Panc1 (cell line): ENCODE data around the gene SPSB1. TPM values are rescaled to one million over a fixed set of nuclear protein-coding genes. Genes with fewer than 3 reads are reported as not detected.

ENCODE experiments used
- ATAC-seq: fragments of 200-7000 bp; cut with Tn5 transposase; 2 replicates; pipeline ENCODE4 v1.9.1; 2020; ENCODE audit warnings: mild to moderate bottlenecking, moderate library complexity
- BruUV-seq: library from RNA; stranded (reverse); fragments of 400-500 nt; replicated peaks from 2 replicates; lab custom pipeline; 2021; lab: Mats Ljungman, UMichigan
- CTCF ChIA-PET: fragments of 300-600 bp; sonication (Branson Sonifier 250); formaldehyde crosslinking; loops from one replicate; lab custom pipeline; 2022; ENCODE audit warnings: antibody characterized with exemption; lab: Charles Lee
- POLR2A ChIA-PET: fragments of 300-600 bp; sonication (Branson Sonifier 250); formaldehyde crosslinking; loops from one replicate; lab custom pipeline; 2022; ENCODE audit warnings: antibody characterized with exemption; lab: Charles Lee
- DNase-seq: peaks from one replicate; pipeline ENCODE4 v3.0.0-alpha.2; 2010; ENCODE audit warnings: low read depth, low spot score
- H3K27ac ChIP-seq: 2 replicates; pipeline ENCODE4 v1.5.1; 2011; ENCODE audit warnings: mild to moderate bottlenecking, low read length, inconsistent platforms
- H3K27me3 ChIP-seq: fragments of 200-500 bp; sonication (Bioruptor generic); 2 replicates; pipeline ENCODE4 v1.6.0; 2014; ENCODE audit warnings: low read length, inconsistent platforms; ENCODE audit not compliant: control insufficient read depth, insufficient read depth
- H3K36me3 ChIP-seq: fragments of 200-500 bp; sonication (Bioruptor generic); 2 replicates; pipeline ENCODE4 v1.5.1; 2014; ENCODE audit warnings: inconsistent platforms, mild to moderate bottlenecking, low read length, moderate library complexity; ENCODE audit not compliant: control insufficient read depth, insufficient read depth
- H3K4me1 ChIP-seq: 2 replicates; pipeline ENCODE4 v1.5.1; 2011; ENCODE audit warnings: inconsistent platforms, mild to moderate bottlenecking, low read length, moderate library complexity; ENCODE audit not compliant: control insufficient read depth, insufficient read depth
- H3K4me3 ChIP-seq, 2 experiments: 2 replicates each; pipeline ENCODE4 v1.5.1; 2011 to 2012; ENCODE audit warnings: low read depth in 2 of 2, low read length in 2 of 2, mild to moderate bottlenecking in 2 of 2, inconsistent platforms in 1 of 2, moderate library complexity in 1 of 2
- H3K9me3 ChIP-seq: fragments of 200-500 bp; sonication (Bioruptor generic); 2 replicates; pipeline ENCODE4 v1.5.1; 2014; ENCODE audit warnings: low read depth, mild to moderate bottlenecking, inconsistent platforms, low read length, moderate library complexity; ENCODE audit not compliant: control insufficient read depth, insufficient read depth
- POLR2AphosphoS5 ChIP-seq: IDR thresholded peaks from 2 replicates; pipeline ENCODE4 v1.6.1; 2012; ENCODE audit warnings: mild to moderate bottlenecking, low read depth, low read length, moderate library complexity
- SIN3A ChIP-seq: IDR thresholded peaks from 2 replicates; pipeline ENCODE4 v1.6.1; 2012; ENCODE audit warnings: low read depth, mild to moderate bottlenecking, low read length, moderate library complexity, borderline replicate concordance; ENCODE audit not compliant: insufficient read depth
- TCF7L2 ChIP-seq: IDR thresholded peaks from 2 replicates; pipeline ENCODE4 v1.6.1; 2011; ENCODE audit warnings: mild to moderate bottlenecking, low read depth, low read length, inconsistent platforms
- in situ Hi-C: cut with HindIII; loops from 2 replicates; pipeline ENCODE4 v1.10.0; 2016; ENCODE audit warnings: low sequenced_read_pairs, low pct_unique_long_range_greater_than_20kb
- intact Hi-C: fragments of 100-400 bp; cut with micrococcal nuclease; formaldehyde crosslinking; loops from one replicate; pipeline ENCODE4 v1.10.0; 2022; ENCODE audit not compliant: unreplicated experiment
- total RNA-seq: library from RNA; stranded (reverse); gene quantifications from one replicate; pipeline ENCODE4 v1.2.1, GENCODE V29; 2021; ENCODE audit not compliant: unreplicated experiment
- TF ChIP-seq, protein P1 (sequence below): fragments of 450-650 bp; IDR thresholded peaks from 2 replicates; pipeline ENCODE4 v1.5.1; 2017; ENCODE audit warnings: mild to moderate bottlenecking
- TF ChIP-seq, protein P2 (sequence below), 2 experiments: IDR thresholded peaks; 2 replicates each; pipeline ENCODE4 v1.6.1; 2011 to 2012; ENCODE audit warnings: low read depth in 2 of 2, control low read depth in 1 of 2, low read length in 1 of 2, mild to moderate bottlenecking in 1 of 2, moderate library complexity in 1 of 2; ENCODE audit not compliant: insufficient read depth in 1 of 2

SPSB1 gene
- total RNA-seq, 1 experiment from 2014 or later = 73.7 TPM

DNA sequence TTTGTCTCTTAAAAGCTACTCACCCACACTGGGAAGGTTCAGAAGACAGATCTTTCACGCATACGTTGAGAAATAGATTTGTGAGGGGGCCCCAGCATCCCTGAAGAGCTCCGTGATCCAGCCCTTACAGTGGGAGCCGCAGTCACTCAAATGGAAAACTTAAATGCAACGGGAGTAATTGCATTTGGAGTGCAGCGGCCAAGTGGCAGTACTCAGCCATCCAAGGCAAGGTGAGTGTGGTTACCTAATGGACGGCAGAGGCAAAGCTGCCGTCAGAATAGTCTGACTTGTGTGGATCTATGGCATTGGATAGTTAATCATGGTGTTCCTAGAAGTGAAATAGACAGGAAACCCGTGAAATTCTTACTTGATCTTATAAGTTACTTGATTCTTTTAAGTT is 5.1 kb downstream of the SPSB1 start:
- intact Hi-C loops = no loop called here
- ATAC-seq (no peak), DNase-seq (no peak)
- H3K27me3 ChIP-seq = no peaks in the 10 kb centered on the region
- H3K27ac ChIP-seq = no peak overlapping the region
- no peak for TF ChIP-seq SIN3A
- TF ChIP-seq, protein P1, sequence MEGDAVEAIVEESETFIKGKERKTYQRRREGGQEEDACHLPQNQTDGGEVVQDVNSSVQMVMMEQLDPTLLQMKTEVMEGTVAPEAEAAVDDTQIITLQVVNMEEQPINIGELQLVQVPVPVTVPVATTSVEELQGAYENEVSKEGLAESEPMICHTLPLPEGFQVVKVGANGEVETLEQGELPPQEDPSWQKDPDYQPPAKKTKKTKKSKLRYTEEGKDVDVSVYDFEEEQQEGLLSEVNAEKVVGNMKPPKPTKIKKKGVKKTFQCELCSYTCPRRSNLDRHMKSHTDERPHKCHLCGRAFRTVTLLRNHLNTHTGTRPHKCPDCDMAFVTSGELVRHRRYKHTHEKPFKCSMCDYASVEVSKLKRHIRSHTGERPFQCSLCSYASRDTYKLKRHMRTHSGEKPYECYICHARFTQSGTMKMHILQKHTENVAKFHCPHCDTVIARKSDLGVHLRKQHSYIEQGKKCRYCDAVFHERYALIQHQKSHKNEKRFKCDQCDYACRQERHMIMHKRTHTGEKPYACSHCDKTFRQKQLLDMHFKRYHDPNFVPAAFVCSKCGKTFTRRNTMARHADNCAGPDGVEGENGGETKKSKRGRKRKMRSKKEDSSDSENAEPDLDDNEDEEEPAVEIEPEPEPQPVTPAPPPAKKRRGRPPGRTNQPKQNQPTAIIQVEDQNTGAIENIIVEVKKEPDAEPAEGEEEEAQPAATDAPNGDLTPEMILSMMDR = no peak
- TF ChIP-seq, protein P2, sequence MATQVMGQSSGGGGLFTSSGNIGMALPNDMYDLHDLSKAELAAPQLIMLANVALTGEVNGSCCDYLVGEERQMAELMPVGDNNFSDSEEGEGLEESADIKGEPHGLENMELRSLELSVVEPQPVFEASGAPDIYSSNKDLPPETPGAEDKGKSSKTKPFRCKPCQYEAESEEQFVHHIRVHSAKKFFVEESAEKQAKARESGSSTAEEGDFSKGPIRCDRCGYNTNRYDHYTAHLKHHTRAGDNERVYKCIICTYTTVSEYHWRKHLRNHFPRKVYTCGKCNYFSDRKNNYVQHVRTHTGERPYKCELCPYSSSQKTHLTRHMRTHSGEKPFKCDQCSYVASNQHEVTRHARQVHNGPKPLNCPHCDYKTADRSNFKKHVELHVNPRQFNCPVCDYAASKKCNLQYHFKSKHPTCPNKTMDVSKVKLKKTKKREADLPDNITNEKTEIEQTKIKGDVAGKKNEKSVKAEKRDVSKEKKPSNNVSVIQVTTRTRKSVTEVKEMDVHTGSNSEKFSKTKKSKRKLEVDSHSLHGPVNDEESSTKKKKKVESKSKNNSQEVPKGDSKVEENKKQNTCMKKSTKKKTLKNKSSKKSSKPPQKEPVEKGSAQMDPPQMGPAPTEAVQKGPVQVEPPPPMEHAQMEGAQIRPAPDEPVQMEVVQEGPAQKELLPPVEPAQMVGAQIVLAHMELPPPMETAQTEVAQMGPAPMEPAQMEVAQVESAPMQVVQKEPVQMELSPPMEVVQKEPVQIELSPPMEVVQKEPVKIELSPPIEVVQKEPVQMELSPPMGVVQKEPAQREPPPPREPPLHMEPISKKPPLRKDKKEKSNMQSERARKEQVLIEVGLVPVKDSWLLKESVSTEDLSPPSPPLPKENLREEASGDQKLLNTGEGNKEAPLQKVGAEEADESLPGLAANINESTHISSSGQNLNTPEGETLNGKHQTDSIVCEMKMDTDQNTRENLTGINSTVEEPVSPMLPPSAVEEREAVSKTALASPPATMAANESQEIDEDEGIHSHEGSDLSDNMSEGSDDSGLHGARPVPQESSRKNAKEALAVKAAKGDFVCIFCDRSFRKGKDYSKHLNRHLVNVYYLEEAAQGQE (IDR thresholded peaks at IDR 0.05; ENCODE audit: insufficient read depth in 1 of 2, low read depth in 2 of 2, low read length in 1 of 2) = no peak
- no peak for TF ChIP-seq TCF7L2
- TF ChIP-seq POLR2AphosphoS5 = no peak
- ChIA-PET POLR2A (interaction anchor here (0.7 kb wide), 1 partner anchor 29 kb away, joined by 3 read pairs; no protein-coding TSS in a partner anchor), CTCF (no interaction called here)
- in situ Hi-C loops = no loop called here
- no peak overlapping the region for H3K4me3 ChIP-seq
- peaks cover 53% of the 10 kb centered on the region for H3K4me1 ChIP-seq
- H3K36me3 ChIP-seq = no peaks in the 10 kb centered on the region; the same call in 1 of the 2 replicates
- no TSS peak for BruUV-seq
- H3K9me3 ChIP-seq = no peaks in the 10 kb centered on the region

DNA sequence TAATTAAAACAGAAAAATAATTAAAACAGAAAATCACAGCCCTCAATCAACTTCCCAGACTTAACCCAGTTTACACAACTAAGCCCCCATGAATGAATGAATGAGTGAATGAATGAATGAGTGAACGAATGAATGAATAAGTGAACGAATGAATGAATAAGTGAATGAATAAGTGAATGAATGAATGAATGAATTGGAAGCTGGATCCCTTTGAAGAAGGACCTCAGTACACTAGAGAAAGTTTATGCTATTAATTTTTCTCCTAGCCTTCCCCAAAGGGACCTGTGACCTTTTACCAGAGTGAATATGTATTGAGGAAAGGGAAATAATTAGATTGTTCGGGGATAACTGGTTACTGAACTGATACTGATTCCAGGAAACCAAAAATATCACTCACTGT is 5.6 kb downstream of the SPSB1 start:
- in situ Hi-C loops = no loop called here
- BruUV-seq = no TSS peak

More for the DNA sequence above, 5.6 kb downstream of the SPSB1 start:
- no peaks in the 10 kb centered on the region for H3K27me3 ChIP-seq
- intact Hi-C loops = no loop called here
- POLR2A ChIA-PET = interaction anchor here (0.6 to 0.7 kb wide), 2 partner anchors 16 to 30 kb away, joined by 3 to 14 read pairs; no protein-coding TSS in a partner anchor
- no peak overlapping the region for H3K27ac ChIP-seq
- TF ChIP-seq POLR2AphosphoS5 (no peak), TCF7L2 (no peak), SIN3A (no peak)
- TF ChIP-seq, protein P2 (IDR thresholded peaks at IDR 0.05; ENCODE audit: insufficient read depth in 1 of 2, low read depth in 2 of 2, low read length in 1 of 2) = no peak
- TF ChIP-seq, protein P1 = no peak
- CTCF ChIA-PET = no interaction called here
- ATAC-seq (no peak), DNase-seq (no peak)
- H3K36me3 ChIP-seq = no peaks in the 10 kb centered on the region; the same call in 1 of the 2 replicates
- no peak overlapping the region for H3K4me3 ChIP-seq
- no peaks in the 10 kb centered on the region for H3K9me3 ChIP-seq
- H3K4me1 ChIP-seq = peaks cover 58% of the 10 kb centered on the region
